ENCODE measurements around the gene CYP2B6.
"Not testable (repeated sequence)": the region's sequence is repeated elsewhere in the genome, so short reads cannot be mapped to it uniquely, and the experiment has no call there.

CYP2B6 gene

GRCh38 chr19:41050426-41050825 lies 59.3 kb downstream of the CYP2B6 start:
- Histone ChIP-seq H3K27ac (ENCODE audit: low read length) (no peak overlapping the region), H4K20me1 (ENCODE audit: insufficient read depth, low read length) (no peaks in the 10 kb centered on the region), H2AFZ (ENCODE audit: low read depth, low read length) (no peak overlapping the region), H3K4me2 (ENCODE audit: insufficient read depth, low read length) (no peak overlapping the region), H3K9ac (ENCODE audit: low read depth, low read length) (no peak overlapping the region), H3K36me3 (ENCODE audit: insufficient read depth, low read length) (no peaks in the 10 kb centered on the region), H3K4me3 (ENCODE audit: low read depth in 1 of 2, low read length in 2 of 2) (no peak overlapping the region), H3K27me3 (ENCODE audit: insufficient read depth, low read length, poor library complexity) (peaks cover 6% of the 10 kb centered on the region), H3K9me3 (ENCODE audit: insufficient read depth, low read length, severe bottlenecking) (no peaks in the 10 kb centered on the region), H3K79me2 (ENCODE audit: insufficient read depth, low read length) (no peaks in the 10 kb centered on the region), H3K4me1 (ENCODE audit: insufficient read depth, low read length) (no peaks in the 10 kb centered on the region)
- no peak for TF ChIP-seq EZH2 (IDR thresholded peaks at IDR 0.05; ENCODE audit: borderline replicate concordance, low read depth, low read length, severe bottlenecking)
- TF ChIP-seq, protein P1, sequence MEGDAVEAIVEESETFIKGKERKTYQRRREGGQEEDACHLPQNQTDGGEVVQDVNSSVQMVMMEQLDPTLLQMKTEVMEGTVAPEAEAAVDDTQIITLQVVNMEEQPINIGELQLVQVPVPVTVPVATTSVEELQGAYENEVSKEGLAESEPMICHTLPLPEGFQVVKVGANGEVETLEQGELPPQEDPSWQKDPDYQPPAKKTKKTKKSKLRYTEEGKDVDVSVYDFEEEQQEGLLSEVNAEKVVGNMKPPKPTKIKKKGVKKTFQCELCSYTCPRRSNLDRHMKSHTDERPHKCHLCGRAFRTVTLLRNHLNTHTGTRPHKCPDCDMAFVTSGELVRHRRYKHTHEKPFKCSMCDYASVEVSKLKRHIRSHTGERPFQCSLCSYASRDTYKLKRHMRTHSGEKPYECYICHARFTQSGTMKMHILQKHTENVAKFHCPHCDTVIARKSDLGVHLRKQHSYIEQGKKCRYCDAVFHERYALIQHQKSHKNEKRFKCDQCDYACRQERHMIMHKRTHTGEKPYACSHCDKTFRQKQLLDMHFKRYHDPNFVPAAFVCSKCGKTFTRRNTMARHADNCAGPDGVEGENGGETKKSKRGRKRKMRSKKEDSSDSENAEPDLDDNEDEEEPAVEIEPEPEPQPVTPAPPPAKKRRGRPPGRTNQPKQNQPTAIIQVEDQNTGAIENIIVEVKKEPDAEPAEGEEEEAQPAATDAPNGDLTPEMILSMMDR (IDR thresholded peaks at IDR 0.05; ENCODE audit: borderline replicate concordance, extremely low read depth, low read length, poor library complexity, severe bottlenecking): no peak
- ATAC-seq (ENCODE audit: insufficient read depth, low read depth): no peak
- DNase-seq: no peak

DNA sequence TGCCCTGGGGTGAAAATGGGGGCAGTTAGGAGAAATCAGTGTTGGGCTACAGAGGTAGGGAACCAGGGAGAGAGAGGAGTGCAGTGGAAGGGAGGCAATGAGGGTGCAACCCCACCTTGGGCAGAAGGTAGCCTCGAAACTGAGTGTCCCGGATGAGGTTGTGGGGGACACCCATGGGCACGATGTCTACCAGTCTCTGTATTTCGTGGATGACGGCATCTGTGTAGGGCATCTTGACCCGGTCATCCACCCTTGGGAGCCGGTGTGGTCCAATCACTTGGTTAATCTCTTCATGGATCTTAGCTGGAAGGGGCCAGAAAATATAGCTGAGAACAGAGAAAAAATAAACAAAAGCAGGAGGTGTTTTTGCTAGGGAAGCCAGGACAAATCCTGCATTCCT lies 61.1 kb downstream of the CYP2B6 start:
- not testable (repeated sequence) for H3K9ac ChIP-seq (ENCODE audit: low read depth, low read length); H3K4me2 ChIP-seq (ENCODE audit: insufficient read depth, low read length); H3K36me3 ChIP-seq (ENCODE audit: insufficient read depth, low read length); H3K79me2 ChIP-seq (ENCODE audit: insufficient read depth, low read length); DNase-seq; H3K27ac ChIP-seq (ENCODE audit: low read length); H2AFZ ChIP-seq (ENCODE audit: low read depth, low read length); ATAC-seq (ENCODE audit: insufficient read depth, low read depth); H3K9me3 ChIP-seq (ENCODE audit: insufficient read depth, low read length, severe bottlenecking); H4K20me1 ChIP-seq (ENCODE audit: insufficient read depth, low read length); H3K4me1 ChIP-seq (ENCODE audit: insufficient read depth, low read length); H3K4me3 ChIP-seq (ENCODE audit: low read depth in 1 of 2, low read length in 2 of 2)
- H3K27me3 ChIP-seq (ENCODE audit: insufficient read depth, low read length, poor library complexity): peaks cover 12% of the 10 kb centered on the region

DNA sequence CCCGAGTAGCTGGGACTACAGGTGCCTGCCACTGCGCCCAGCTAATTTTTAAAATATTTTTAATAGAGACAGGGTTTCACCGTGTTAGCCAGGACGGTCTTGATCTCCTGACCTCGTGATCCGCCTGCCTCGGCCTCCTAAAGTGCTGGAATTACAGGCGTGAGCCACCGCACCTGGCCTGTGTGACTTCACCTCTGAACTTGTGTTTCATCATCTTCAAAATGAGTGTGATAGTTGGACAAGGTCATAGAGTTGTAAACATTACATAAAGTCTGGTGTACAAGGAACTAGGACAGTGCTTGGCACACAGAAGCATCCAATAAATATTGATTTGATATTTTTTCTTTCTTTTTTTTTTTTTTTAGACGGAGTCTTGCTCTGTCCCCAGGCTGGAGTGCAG lies 62.2 kb downstream of the CYP2B6 start:
- not testable (repeated sequence) for ATAC-seq (ENCODE audit: insufficient read depth, low read depth)

DNA sequence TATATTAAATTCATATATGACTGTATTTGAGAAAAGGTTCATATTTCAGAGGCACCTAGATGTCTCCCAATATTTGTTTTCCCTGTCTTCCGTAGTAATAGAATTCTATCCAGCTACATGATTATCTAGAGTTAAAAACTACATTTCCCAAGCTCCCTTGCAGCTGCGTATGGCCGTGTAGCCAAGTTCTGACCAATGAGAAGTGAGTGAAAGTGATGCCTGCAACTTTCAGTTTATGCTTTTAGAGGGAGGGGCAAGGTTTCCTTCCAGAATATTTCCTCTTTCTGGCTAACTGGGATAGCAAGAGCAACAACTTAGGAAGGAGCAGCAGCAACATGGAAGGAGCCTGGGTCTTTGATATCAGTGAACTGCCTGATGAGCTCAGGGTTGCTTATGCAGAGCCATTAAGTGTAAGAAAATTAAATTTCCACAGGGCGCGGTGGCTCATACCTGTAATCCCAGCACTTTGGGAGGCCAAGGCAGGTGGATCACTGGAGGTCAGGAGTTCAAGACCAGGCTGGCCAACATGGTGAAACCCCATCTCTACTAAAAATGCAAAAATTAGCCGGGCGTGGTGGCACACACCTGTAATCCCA lies 74.0 kb downstream of the CYP2B6 start:
- no peak for DNase-seq
- no peak overlapping the region for H2AFZ ChIP-seq (ENCODE audit: low read depth, low read length)
- H4K20me1 ChIP-seq (ENCODE audit: insufficient read depth, low read length): no peaks in the 10 kb centered on the region

More for the DNA sequence above, 62.2 kb downstream of the CYP2B6 start:
- not testable (repeated sequence) for H3K27ac ChIP-seq (ENCODE audit: low read length); H3K27me3 ChIP-seq (ENCODE audit: insufficient read depth, low read length, poor library complexity); H3K9ac ChIP-seq (ENCODE audit: low read depth, low read length); H3K4me1 ChIP-seq (ENCODE audit: insufficient read depth, low read length); H4K20me1 ChIP-seq (ENCODE audit: insufficient read depth, low read length); H3K79me2 ChIP-seq (ENCODE audit: insufficient read depth, low read length); H3K36me3 ChIP-seq (ENCODE audit: insufficient read depth, low read length); H3K9me3 ChIP-seq (ENCODE audit: insufficient read depth, low read length, severe bottlenecking); DNase-seq; H3K4me3 ChIP-seq (ENCODE audit: low read depth in 1 of 2, low read length in 2 of 2); H3K4me2 ChIP-seq (ENCODE audit: insufficient read depth, low read length); H2AFZ ChIP-seq (ENCODE audit: low read depth, low read length)

More for the DNA sequence above, 74.0 kb downstream of the CYP2B6 start:
- no peak overlapping the region for H3K9ac ChIP-seq (ENCODE audit: low read depth, low read length)
- no peaks in the 10 kb centered on the region for H3K9me3 ChIP-seq (ENCODE audit: insufficient read depth, low read length, severe bottlenecking)
- no peaks in the 10 kb centered on the region for H3K79me2 ChIP-seq (ENCODE audit: insufficient read depth, low read length)
- H3K4me2 ChIP-seq (ENCODE audit: insufficient read depth, low read length): no peak overlapping the region
- no peaks in the 10 kb centered on the region for H3K36me3 ChIP-seq (ENCODE audit: insufficient read depth, low read length)
- H3K4me3 ChIP-seq (ENCODE audit: low read depth in 1 of 2, low read length in 2 of 2): no peak overlapping the region
- H3K27me3 ChIP-seq (ENCODE audit: insufficient read depth, low read length, poor library complexity): peaks cover 7% of the 10 kb centered on the region
- no peak overlapping the region for H3K27ac ChIP-seq (ENCODE audit: low read length)
- TF ChIP-seq EZH2 (IDR thresholded peaks at IDR 0.05; ENCODE audit: borderline replicate concordance, low read depth, low read length, severe bottlenecking): no peak
- TF ChIP-seq, protein P1 (IDR thresholded peaks at IDR 0.05; ENCODE audit: borderline replicate concordance, extremely low read depth, low read length, poor library complexity, severe bottlenecking): no peak
- H3K4me1 ChIP-seq (ENCODE audit: insufficient read depth, low read length): no peaks in the 10 kb centered on the region
- ATAC-seq (ENCODE audit: insufficient read depth, low read depth): no peak
